Right ventricle myocardium inferior (tissue), 1 donor: ENCODE data around the gene AK1. TPM values are rescaled to one million over a fixed set of nuclear protein-coding genes. Genes with fewer than 3 reads are reported as not detected.
"Not testable (repeated sequence)": the region's sequence is repeated elsewhere in the genome, so short reads cannot be mapped to it uniquely, and the experiment has no call there.

Source experiments
- ATAC-seq: fragments of 200-7000 bp; cut with Tn5 transposase; one replicate; pipeline ENCODE4 v1.9.1; 2020; ENCODE audit warnings: mild to moderate bottlenecking, moderate library complexity
- DNase-seq: peaks from one replicate; pipeline ENCODE4 v3.0.0; 2021; ENCODE audit errors: missing footprints
- intact Hi-C: fragments of 100-400 bp; cut with DNase I; formaldehyde crosslinking; loops from one replicate; pipeline ENCODE4 v1.11.0; 2022
- total RNA-seq: library from RNA; stranded (reverse); fragmentation: NEBNext Ultra II Directional; extraction: Animal tissue kit (Norgen Biotek cat#: 25700); gene quantifications from one replicate; pipeline ENCODE4 v1.2.1, GENCODE V29; 2021
- donor health status: DM: no; HTN: yes; CAD: no; lungs with severe emphysema.

AK1 gene
- total RNA-seq, 1 donor from 2014 or later = 880 TPM

DNA sequence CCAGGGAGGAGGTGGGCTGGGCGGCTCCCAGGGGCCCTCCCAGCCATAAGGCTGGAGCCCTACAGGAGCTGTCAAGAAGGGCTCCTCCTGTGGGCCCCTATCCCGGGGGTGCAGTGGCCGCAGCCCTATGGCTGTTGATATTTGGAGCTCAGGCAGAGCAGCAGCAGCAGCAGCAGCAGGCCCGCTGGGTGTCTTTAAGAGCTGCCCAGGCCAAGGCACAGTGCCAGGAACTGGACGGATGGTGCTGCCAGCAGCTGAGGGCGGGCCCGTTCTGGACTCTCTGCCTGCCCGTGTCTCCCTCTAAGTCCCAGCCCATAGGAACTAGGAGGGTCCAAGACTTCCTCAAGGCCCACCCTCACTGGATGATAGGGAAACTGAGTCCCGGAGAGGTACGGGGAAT lies 3.6 kb downstream of the AK1 start:
- intact Hi-C loops = no loop called here
- ATAC-seq (peak; percentile 44), DNase-seq (peak; percentile 88)

DNA sequence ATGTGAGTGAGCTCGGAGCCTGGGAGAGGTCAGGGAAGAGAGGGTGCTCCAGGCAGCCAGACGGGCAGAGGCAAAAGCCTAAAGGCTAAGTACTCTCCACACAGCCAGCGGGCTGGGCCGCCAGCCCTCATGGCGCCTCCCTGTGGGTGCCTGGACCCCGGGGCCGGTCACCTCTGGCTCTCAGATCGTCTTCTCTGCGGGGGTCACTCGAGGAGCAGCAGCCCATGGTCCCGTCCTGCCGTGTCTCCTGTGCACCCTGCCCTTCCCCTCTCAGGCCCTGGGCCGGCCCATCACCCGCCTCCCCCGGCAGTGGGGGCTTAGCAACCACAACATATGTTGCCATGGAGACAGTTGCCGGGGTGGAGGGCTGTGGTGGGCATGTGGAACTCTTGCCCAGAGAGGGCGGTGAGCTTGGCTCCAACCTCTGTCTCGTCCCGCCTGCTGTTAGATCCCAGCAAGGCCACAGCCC lies 4.2 kb downstream of the AK1 start:
- intact Hi-C loops = no loop called here

DNA sequence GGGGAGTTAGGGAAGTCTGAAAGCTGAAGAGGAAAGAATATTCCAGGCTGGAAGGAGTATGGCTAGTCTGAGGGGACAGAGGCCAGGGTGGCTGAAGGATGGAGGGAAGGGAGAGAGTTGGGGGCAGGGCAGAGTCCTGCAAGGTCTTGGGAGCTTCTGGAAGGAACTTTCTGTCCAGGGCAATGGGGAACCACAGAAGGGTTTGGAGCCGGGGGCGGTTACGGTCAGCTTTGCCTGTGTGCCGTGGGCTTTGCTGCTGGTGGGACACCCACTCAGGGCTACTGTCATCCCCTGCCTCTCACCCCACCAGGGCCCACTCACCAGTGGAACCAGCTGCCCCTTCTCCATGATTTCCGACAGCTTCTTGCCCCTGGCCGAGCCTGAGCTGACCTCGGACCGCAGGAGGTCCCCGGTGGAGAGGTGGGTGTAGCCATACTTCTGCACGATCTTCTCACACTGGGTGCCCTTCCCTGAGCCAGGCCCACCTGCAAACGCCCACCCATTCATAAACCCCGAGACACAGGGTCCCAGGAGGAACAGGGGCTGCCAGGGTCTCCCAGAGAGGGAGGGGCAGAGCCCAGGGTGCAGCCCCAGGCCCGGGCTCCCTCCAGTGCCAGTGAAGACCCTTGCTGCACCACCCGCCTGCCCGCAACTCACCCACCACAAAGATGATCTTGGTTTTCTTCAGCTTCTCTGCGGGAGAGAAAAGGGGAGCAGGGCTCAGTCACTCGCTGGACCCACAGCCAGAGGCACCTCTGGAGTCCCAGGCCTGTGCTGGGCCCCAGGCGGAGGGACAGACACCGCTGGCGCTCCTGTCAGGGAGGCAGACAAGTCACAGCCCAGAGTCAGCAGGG lies 4.9 kb downstream of the AK1 start:
- no peak for DNase-seq
- ATAC-seq = no peak
- intact Hi-C loops = no loop called here

More for the DNA sequence above, 4.2 kb downstream of the AK1 start:
- ATAC-seq = no peak
- no peak for DNase-seq

DNA sequence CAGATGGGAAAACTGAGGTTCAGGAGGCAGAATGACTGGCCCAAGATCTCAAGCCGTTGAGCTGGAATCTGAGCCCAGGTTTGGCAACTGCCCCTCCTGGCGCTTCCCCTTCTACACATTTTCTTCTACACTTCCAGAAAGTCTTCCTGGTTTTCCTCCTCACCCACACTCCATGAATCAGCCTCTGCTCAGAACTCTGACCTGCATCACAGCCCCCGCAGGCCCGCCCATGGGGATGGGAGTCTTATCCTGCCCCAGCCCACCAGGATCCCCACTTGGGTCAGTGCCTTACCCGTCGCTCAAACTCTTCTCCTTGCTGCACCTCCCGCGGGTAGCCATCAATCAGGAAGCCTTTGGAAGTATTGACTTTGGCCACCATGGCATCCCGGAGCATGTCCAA lies 5.9 kb downstream of the AK1 start:
- DNase-seq = no peak
- intact Hi-C loops = loop anchor here (2.0 kb wide), 2 partner anchors 43 to 85 kb away; partner anchors contain the start of gene CDK9
- no peak for ATAC-seq

DNA sequence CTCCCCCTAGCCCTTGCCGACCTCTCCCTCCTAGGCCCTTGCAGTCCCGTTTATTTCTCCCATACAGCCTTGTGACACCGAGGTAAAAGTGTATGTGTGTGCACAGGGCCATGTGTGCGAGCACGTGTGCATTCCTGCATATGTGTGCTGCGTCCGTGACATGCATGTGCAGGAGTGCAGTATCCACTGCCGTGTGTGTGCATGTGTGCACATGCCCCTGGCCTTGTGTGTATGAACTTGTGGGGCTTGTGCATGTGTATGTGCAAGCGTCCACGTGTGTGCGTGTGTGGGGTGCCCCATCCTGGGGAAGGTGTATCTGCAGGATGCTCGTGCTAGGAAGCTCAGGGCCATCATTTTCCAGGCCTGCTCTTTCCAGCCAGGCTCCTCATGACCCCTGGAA lies 6.6 kb downstream of the AK1 start:
- intact Hi-C loops = loop anchor here (1.0 to 2.0 kb wide), 3 partner anchors 42 to 137 kb away; partner anchors contain the start of gene CDK9
- ATAC-seq = no peak
- no peak for DNase-seq

DNA sequence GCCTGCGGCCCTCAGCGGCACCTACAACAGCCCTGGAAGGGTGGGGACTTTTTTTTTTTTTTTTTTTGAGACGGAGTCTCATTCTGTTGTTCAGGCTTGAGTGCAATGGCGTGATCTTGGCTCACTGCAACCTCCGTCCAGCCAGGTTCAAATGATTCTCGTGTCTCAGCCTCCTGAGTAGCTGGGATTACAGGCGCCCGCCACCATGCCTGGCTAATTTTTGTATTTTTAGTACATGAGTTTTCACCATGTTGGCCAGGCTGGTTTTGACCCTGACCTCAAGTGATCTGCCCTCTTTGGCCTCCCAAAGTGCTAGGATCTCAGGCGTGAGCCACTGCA lies 7.4 kb downstream of the AK1 start:
- intact Hi-C loops = loop anchor here (1.0 to 2.0 kb wide), 3 partner anchors 41 to 136 kb away; partner anchors contain the start of gene CDK9
- not testable (repeated sequence) for ATAC-seq, DNase-seq

DNA sequence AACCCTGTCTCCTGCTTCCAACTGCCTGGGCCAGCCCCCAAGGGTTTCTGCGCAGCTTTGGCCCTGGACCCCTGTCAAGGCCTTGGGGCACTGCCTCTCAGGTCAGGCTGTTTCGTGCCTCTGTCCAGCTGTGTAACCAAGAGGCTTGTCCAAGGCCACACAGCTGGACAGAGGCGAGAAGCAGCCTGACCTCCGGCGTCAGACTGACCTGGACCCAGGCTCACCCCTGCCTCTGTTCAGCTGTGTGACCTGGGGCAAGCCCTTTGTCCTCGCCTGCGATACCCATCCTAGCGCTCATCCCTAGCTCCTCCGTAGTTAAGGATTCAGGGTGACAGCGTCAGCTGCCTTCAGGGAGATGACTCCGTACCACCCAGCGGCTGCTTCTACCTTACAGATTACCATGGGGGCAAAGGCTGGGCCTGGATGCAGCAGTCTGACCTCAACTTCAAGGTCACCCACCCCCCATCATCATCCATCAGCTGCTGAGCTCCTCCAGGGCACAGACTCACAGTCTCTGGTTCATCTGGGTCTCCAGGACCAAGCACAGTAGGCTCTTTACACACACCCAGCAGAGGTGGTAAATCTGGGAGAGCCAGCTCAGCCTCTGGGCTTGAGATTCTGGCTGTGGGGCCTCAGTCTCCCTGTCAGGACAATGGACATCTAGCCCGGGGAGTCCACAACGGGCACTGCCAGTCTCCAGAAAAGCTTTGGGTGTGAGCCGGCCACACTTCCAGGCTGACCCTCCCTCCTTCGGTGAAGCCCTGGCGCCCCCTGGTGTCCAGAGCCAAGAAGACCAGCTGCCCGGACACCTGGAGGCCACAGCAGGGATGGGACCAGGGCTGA lies 7.9 kb downstream of the AK1 start:
- DNase-seq (peak; percentile 96), ATAC-seq (peak; percentile 78)
- intact Hi-C loops = loop anchor here (1.0 to 2.0 kb wide), 3 partner anchors 41 to 135 kb away; partner anchors contain the start of gene CDK9

DNA sequence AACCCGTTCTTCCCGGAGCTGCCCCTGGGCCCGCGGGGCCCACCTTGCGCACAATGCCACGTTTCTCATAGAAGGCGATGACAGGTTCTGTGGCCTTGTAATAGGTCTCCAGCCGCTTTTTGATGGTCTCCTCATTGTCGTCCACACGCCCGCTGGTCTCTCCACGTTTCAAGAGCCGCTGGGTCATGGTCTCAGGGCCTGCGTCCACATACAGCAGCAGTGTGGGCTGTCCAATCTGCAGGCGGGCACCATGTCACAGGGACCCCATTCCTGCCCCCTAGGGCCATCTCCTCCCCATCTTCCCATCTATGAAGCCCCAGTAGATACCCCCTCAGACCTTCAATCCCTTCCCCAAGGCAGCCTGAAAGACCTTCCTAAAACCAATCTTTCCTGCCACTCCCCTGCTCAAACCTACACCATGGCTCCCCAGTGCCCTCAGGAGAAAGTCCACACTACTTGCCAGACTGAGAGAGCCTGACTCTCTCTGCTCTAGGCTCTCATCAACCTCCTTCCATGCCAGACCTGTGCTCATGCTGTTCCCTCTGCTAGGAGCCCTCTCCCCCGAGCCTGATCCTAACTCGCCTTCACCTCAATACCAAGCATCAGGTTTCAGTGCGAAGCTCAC lies 9.1 kb downstream of the AK1 start:
- DNase-seq (no peak), ATAC-seq (no peak)
- intact Hi-C loops = no loop called here

DNA sequence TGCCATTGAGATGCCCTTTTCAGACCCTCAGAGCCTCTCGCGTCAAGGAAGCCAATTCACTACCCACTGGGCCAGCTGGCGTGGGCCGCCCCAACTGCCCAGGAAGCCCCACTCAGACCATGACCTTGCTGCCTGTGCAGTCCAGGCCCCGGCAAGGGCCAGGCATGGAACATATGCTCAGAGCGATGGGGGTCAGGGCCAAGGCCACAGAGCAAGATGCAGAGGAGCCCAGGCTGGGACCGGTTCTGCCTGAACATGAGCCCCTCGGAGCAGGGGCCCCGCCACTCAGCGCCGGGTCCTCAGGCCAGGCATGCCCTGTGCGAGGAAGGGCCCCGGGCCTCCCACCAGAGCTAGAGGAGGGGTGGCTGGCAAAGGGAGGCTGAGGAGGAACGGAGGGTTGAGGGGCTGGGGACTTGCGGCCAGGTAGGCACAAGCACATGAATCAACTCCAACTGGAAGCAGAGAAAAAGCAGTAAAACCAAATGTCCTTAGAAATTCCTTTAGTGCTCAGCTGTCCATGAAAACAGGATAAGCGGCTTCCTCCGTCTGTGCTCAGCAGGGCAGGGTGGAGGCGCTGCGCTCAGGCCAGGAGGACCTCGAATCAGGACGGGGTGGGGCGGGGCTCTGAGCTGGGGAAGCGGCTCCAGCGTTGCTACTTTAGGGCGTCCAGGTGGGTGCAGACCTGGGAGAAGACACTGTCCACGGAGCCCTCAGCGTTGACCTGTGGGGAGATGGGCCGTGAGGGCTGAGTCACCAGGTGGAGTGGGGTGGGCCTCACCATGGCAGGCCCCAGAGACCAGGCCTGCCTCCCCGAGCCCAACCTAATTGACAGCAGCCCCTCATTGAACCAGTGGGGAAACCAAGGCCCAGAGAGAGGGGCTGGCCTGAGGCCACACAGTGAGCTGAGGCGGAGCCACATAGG lies 9.9 kb downstream of the AK1 start:
- intact Hi-C loops = no loop called here
- ATAC-seq = no peak
- no peak for DNase-seq

DNA sequence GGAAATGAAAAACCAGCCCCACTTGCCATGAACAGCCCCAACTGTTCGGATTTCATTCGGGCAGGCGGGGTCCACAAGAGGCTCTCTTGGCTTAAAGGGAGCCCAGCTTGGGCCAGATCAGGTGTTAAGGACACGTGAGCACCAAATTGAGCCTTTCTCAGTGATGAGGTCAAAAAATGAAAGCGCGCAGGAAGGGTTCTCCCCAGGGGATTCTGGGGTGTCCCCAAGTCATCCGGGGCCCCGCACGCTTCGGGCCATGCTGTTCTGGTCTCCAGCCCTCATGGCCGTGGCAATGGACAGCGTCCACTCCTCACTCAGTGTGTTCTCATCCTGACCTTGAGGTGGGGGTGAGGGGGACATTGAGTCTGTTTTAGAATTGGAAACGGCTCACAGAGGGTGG lies 10.9 kb downstream of the AK1 start:
- intact Hi-C loops = no loop called here
- DNase-seq = no peak
- no peak for ATAC-seq

DNA sequence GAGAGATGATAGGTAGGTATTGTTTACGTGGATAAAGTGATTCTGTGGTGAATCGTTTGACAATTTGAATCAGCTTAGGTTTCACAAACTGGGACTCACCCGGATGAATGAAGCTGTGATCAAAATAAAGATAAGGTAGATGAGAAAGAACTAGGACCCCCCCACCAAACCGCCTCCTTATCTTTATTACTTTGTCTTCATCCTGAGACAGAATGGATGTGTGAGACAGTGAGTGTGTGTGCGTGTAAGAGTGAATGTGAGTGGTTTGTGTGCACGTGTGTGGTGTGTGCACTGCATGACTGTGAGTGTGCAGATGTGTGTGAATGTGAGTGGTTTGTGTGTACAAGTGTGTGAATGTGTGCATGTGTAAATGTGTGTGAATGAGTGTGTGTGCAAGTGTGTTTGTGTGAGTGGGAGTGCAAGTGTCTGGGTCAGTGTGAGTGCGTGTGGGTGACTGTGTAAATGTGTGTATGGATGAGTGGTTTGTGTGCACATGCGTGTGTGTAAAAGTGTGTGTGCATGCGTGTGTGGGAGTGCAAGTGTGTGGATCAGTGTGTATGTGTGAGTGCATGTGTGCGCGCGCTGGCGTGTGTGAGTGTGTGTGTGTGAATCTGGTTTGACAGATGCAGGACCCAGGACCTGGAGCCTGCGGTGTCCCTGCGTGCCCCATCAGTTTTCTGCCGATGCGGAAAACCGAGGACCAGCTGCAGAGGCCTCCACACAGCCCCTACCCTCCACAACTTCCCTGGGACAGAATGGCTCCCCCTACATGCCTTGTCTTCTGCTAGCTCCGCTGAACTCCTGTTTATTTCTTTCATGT lies 11.6 kb downstream of the AK1 start:
- ATAC-seq (no peak), DNase-seq (no peak)
- intact Hi-C loops = no loop called here

DNA sequence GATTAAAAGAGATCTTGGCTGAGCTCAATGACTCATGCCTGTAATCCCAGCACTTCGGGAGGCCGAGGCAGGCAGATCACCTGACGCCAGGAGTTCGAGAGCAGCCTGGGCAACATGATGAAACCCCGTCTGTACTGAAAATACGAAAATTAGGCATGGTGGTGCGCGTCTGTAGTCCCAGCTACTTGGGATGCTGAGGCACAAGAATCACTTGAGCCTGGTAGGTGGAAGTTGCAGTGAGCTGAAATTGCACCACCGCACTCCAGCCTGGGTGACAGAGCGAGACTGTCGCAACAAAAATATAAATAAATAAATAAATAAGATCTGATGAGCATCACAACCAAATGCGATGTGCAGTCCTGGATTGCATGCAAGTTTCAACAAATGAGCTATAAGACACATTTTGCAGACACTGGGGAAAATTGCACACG lies 14.3 kb downstream of the AK1 start:
- DNase-seq (peak; percentile 39), ATAC-seq (no peak)
- intact Hi-C loops = no loop called here

DNA sequence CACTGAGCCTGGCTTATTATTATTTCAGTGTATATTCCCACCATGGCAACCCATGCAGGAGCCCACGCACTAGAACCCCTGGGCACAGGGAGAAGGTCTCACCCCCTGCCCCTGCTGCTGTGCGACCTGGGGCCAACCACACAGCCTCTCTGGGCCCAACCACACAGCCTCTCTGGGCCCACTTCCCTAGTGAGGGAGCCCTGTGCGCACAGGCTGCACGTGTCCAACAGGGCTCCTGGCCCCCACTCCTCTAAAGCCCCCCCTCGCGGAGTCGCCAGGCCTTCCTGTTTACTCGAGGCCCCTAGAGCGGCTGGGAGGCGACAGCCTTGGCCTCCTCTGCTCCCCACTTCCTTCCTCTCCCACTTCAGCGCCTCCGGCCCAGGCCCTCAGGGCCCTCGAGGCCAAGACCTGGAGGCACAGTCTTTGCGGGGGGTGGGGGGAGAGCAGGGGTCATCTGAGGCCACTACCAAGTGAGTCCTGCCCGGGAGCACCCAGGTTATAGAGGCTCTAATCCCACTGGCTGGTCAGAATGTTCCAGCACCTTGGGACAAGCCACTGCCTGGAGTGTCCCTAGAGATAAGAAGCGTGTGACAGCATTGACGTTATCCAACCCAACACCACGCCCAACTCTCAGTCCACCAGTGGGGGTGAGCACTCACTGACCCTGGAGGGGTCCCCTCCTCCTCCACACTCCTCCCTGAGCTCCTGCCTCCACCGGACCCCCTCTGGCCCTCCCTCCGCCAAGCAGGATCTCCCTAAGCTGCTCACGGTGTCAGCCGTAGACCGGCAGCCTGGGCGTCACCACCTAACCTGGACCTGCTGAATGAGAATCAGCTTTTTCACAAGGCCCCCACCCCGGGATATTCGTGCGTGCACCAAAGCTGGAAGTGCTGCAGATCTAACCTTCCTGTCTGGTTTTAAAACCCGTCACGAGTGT lies 15.1 kb downstream of the AK1 start:
- intact Hi-C loops = no loop called here
- peak; percentile 74 for ATAC-seq

DNA sequence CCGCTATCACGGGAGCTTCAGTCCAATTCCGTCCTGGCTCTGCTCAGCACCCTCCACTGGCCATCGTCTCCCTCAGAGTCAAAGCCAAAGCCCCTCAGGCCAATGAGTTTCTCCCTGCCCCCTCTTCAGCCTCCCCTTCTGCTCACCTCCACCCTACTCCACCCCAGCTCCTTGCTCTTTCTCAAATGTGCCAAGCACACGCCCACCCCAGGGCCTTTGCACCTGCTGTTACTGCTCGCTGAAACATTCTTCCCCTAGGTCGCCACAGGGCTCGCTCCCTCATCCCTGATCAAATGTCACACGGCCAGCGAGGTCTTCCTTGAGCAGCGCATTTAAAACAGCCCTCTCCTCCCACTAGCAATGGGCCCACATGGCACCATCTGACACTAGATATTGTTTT lies 16.7 kb downstream of the AK1 start:
- ATAC-seq (no peak), DNase-seq (no peak)
- intact Hi-C loops = loop anchor here (1.0 kb wide), 1 partner anchor 12 kb away; no protein-coding TSS in a partner anchor

More for the DNA sequence above, 15.1 kb downstream of the AK1 start:
- DNase-seq = peak; percentile 94

DNA sequence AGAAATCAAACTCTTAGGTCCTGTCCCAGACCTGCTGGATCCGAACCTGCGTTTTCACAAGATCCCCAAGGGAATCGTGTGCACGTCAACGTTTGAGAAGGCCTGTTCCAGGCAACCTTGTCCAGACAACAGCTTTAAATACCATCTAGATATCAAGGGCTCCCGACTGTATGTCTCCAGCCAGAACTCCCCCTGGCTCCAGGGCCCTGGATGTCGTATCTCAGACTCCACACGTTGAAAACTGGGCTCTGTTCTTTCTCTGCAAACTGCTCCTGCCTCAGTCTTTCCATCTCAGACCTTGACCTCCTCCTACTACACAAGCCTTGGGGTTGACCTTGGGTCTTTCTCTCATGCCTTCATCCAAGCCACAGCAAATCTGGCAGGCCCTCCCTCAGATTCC lies 17.2 kb downstream of the AK1 start:
- peak; percentile 64 for DNase-seq
- intact Hi-C loops = loop anchor here (1.0 kb wide), 1 partner anchor 12 kb away; no protein-coding TSS in a partner anchor
- ATAC-seq = peak; percentile 60

DNA sequence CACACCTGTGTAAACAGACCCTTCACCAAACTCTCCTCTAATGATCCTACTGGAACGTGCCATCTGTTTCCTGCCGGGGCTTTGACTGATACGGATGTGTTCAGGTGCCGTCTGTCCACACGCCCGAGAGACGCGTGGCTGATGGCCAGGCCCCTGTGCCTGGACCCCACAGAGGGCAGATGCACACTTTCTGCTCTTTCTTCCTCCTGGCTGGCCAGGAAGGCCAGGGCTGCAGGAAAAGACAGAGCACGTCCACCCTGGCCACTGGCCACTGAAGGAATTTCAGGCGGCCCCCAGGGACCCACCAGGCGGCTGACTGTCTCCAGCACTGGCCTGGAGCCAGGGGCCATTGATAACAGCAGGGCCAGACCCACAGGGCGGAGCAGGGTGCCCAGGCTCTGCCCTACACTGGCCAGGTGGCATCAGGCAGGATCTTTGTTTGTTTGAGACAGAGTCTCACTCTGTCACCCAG lies 19.4 kb downstream of the AK1 start:
- DNase-seq (no peak), ATAC-seq (no peak)
- intact Hi-C loops = loop anchor here (2.0 to 5.0 kb wide), 3 partner anchors 13 to 96 kb away; no protein-coding TSS in a partner anchor
